Dermis microvascular lymphatic vessel endothelial cell (primary cell): ENCODE results near the gene RTF2. TPM values are rescaled to one million over a fixed set of nuclear protein-coding genes. Genes with fewer than 3 reads are reported as not detected.
"Not testable (repeated sequence)": the region's sequence is repeated elsewhere in the genome, so short reads cannot be mapped to it uniquely, and the experiment has no call there.

ENCODE experiments used
- DNase-seq, 2 donors: peaks; one replicate each; pipeline versions ENCODE4 v3.0.0 to v3.0.0-alpha.2; 2010; ENCODE audit warnings: low read depth in 2 of 2
- total RNA-seq: library from RNA; depleted of rRNA; stranded (reverse); fragments of >200 nt; gene quantifications from 2 replicates; pipeline ENCODE4 v1.2.1, GENCODE V29; 2014

The RTF2 gene
- total RNA-seq, 1 donor from 2014 or later: 78.4 TPM

DNA sequence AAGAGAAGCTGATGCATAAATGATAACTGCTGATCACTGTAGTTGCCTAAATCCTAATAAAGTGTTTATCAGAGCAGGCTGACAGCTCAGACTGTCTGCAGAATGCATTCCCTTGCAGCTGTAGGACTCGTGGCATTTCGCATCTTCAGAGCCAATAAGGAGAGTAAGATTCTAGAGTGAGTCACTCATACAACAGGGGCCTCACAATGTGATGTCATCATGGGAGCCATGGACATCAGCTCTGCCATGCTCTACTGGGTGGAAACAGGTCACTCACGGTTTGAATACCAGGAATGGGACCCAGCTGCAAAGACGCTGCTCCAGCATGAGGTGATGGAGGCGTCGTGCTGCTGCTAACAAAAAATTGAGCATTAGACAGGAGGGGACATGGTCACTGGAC lies 72.0 kb downstream of the RTF2 start:
- DNase-seq: no peak

- DNase-seq: no peak
Observed at GRCh38 chr20:56542489-56543030, 74.1 kb downstream of the RTF2 start.

DNA sequence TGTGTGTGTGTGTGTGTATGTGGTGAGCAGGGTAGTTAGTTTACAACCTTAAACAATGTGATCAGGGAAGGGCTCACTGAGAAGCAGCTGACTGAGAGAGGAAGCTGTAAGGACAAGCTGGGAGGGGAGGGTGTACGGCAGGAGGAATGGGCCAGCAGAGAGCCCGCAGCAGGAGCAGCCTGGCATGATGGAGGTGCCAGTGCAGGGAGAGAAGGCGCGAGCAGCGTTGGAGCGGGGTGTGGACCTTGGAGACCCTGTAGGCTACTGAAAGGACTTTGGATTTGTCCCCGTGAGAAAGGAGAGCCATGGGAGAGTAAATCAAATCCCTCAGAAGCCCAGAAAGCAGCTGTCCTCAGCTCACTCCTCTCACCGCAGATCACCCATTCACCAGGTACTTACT lies 83.1 kb downstream of the RTF2 start:
- no peak for DNase-seq

DNA sequence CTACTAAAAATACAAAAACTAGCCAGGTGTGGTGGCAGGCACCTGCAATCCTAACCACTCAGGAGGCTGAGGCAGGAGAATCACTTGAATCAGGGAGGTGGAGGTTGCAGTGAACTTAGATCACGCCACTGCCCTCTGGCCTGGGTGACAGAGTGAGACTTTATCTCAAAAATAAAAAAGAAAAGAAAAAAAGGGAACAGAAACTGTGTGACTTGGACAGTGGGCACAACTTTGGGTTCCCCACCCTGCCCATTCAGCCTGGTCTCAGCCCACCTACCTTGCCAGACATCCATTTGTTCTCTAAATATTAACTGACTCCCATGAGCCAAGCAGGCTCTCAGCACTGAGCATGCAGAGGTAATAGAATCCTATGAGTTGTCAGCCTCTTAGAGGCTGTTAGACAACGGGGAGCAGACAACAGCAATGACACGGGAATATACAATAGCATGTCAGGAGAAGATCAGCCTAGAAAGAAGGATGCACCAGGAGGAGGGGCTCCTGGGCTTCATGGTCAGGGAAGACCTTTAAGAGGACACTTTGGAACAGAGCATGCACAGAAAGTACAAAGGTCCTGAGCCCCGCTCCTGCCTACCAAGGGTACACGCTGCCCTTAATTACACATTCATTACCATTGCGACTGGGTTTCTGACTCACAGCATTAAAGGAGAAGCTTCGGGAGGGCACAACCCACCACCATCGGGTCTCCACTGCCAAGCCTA lies 84.6 kb downstream of the RTF2 start:
- no peak for DNase-seq

- peak; percentile 67 to 91 for DNase-seq
Observed at GRCh38 chr20:56554869-56555268, 86.4 kb downstream of the RTF2 start.

DNA sequence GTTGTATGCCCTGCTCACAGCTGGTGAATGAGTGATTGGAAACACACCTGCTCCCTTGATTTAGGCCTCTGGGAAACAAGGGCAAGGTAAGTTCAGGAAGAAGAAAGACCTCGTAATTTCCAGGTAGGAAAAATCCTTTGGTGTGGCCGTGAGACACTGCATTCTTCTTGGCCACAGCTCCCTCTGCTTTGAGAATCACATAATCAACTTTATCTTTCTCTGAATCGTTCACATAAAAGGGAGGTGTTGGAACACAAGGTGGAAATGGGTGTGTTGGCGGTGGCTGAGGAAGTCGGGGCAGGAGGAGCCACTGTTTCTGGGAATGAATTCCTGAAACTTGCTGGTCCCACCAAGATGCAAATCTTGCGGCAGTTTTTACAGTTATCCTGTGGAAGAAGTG lies 90.5 kb downstream of the RTF2 start:
- no peak for DNase-seq

DNA sequence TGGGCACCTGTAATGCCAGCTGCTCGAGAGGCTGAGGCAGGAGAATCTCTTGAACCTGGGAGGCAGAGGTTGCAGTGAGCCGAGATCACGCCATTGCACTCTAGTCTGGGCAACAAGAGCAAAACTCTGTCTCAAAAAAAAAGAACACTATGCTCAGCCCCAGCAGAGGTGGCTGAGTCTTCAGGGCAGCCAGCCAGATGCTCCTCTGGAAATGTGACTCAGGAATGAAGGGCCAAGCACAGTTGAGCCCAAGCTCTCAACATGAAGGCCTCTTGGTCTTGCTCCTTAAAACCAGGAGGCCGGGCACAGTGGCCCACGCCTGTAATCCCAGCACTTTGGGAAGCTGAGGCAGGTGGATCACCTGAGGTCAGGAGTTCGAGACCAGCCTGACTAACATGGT lies 96.1 kb downstream of the RTF2 start:
- DNase-seq: not testable (repeated sequence)

DNA sequence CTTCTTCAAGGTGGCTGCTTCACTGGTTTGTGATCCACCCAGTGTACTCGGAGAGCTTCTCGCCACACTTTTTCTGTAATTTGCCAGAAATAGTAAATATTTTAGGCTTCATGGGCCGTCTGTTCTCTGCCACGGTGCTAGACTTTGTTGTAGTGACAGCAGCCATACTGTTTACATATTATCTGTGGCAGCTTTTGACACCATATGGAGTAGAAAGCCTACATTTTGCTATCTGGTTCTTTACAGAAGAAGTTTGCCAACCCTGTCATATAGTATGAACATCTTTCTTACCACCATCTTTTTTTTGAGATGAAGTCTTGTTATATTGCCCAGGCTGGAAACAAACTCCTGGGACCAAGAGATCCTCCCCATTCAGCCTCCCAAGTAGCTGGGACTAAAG lies 97.1 kb downstream of the RTF2 start:
- DNase-seq: no peak

GRCh38 chr20:56566621-56567020 lies 98.2 kb downstream of the RTF2 start:
- no peak for DNase-seq

Other genes starting within 250 kb of the RTF2 start
- gene MC3R, start 219.9 kb upstream of the RTF2 start, total RNA-seq: not detected in 2 replicates
- 24.1 and 29.6 TPM in 2 replicates for gene FAM210B, start 109.7 kb upstream of the RTF2 start, total RNA-seq
- gene AURKA, start 76.4 kb upstream of the RTF2 start, total RNA-seq: 9.7 and 27.5 TPM in 2 replicates
- 22.6 and 35.3 TPM in 2 replicates for gene CSTF1, start 76.0 kb upstream of the RTF2 start, total RNA-seq
- under 0.01 and 0.13 TPM in 2 replicates for gene CASS4, start 56.4 kb upstream of the RTF2 start, total RNA-seq
- gene FAM209A, start 56.1 kb downstream of the RTF2 start, total RNA-seq: 0.13 TPM in 2 replicates
- gene FAM209B, start 64.6 kb downstream of the RTF2 start, total RNA-seq: 0.13 TPM in 1 of 2 replicates, not detected in the other
- gene TFAP2C, start 160.7 kb downstream of the RTF2 start, total RNA-seq: not detected in 2 replicates